HG03196 (cell line): ENCODE measurements around the gene PRM2.

Experiments used
- ATAC-seq: cut with Tn5 transposase; IDR thresholded peaks from one replicate; pipeline ENCODE4 v1.9.1; 2021; ENCODE audit not compliant: unreplicated experiment

PRM2 gene

DNA sequence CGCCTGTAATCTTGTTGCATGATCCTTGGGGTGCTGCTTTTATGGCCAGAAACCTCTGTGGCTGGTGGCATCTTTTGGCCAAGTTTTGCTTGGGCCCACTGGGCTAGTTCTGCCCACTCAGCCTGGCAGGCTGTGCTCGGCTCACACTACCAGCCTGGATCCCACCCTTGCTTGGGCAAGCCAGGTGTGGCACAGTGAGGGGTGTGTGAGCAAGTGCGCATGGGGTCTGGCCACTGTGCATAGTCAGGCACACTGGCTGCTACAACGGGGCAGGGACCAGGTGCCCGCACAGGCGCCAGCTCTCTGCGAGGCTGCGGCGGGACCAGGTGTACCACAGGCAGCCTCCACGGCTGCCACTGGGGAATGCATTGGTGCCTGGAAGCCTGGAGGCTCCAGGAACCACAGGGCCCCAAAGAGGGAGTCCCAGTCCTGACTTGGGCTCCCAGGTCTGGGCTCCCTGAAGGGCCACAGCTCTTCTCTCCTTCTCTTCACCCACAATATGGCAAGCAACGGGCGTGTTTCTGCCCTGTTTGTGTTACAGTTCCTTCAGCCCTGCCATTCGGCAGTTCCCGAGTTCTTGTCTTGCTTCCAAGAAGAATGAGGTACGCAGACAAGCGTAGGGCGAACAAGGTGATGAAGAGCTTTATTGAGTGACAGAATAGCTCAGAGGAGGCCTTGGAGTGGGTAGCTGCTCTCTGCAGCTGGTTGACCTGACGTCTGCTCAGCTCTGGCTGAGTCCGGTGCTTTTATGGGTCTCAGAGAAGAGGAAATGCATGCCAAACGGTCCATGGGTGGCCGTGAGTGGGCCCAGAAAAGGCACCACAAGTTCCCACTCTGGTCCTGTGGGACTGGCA is 31.6 kb upstream of the PRM2 start:
- no peak for ATAC-seq

DNA sequence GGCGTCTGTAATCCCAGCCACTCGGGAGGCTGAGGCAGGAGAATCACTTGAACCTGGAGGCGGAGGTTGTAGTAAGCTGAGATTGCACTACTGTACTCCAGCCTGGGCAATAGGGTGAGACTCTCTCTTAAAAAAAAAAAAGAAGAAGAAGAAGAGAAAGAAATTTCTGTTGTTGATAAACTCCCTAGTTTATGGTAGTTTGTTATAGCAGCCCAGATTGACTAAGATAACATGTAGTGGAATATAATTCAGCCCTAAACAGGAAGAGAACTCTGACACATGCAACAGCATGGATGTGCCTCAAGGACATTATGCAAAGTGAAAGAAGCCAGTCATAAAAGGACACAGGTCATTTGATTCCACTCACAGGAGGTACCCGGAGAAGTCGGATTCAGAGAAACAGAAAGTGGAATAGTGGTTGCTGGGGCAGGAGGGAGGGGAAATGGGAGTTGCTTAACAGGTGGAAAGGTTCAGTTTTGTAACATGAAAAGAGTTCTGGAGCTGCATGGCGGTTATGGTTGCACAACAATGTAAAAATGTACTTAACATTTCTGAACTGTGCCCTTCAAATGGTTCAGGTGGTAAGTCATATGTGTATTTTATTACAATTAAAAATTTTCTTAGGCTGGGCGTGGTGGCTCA is 30.8 kb upstream of the PRM2 start:
- ATAC-seq, result no peak

DNA sequence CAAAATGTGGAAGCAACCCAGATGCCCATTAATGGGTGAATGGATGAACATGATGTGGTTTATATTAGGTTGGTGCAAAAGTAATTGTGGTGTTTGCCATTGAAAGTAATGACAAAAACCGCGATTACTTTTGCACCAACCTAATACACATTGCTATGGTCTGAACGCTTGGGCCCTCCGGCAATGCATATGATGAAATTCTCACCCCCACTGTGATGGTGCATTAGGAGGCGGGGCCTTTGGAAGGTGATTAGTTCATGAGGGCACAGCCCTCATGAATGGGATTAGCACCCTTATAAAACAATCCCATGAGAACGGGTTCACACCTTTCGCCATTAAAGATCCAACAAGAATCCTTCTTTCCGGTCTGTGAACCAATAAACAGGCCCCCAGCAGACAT is 30.1 kb upstream of the PRM2 start:
- ATAC-seq, result no peak

DNA sequence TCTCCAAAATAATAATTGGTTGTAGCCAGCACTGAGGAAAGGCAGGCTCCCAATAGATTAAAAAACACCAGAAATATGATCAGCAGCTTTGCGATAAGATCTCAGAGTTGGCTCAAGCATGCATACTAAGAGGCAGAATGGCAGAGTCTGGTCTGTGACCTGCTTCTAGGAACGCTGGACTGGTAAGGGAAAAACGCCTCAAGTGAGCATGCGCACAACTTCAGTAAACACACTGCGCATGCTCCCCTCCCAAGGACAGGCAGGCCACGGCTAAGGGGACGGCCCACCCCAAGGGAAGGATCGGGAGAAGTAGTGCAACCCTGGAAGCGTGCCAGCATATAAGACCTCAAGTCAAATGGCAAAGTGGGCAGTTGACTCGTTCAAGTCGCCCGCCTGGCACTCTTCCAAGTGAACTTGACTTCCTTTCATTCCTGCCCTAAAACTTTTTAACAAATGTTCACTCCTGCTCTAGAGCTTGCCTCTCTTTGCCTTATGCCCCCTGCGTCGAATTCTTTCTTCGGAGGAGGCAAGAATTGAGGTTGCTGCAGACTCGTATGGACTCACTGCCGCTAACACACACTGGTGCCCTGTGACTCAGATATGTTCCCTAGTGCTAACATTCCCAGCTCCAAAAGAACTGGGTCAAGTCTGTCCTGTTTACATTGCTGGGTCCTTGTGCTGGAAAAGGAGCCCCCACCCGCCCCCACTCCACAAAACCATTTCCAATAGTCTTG is 27.3 kb upstream of the PRM2 start:
- ATAC-seq, result no peak

DNA sequence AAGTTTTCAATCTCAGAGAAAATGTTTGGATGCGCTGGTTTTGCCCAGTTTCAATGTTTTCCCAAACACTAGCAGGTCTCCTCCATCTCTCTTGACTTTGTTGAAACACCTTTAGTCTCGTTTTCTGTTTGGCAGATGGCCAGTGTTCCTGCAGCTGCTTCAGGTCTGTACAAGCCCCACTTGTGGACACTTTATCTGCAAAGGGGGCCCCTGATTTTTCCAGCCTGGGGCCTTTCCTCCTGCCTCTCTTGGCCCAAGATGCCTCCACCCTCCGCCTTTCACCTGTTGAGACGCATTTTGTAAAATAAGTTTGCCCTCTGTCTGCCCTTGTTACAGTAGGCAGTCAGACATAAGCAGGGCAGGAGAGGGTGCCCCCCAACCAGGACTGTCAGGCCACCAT is 26.7 kb upstream of the PRM2 start:
- ATAC-seq, result no peak

DNA sequence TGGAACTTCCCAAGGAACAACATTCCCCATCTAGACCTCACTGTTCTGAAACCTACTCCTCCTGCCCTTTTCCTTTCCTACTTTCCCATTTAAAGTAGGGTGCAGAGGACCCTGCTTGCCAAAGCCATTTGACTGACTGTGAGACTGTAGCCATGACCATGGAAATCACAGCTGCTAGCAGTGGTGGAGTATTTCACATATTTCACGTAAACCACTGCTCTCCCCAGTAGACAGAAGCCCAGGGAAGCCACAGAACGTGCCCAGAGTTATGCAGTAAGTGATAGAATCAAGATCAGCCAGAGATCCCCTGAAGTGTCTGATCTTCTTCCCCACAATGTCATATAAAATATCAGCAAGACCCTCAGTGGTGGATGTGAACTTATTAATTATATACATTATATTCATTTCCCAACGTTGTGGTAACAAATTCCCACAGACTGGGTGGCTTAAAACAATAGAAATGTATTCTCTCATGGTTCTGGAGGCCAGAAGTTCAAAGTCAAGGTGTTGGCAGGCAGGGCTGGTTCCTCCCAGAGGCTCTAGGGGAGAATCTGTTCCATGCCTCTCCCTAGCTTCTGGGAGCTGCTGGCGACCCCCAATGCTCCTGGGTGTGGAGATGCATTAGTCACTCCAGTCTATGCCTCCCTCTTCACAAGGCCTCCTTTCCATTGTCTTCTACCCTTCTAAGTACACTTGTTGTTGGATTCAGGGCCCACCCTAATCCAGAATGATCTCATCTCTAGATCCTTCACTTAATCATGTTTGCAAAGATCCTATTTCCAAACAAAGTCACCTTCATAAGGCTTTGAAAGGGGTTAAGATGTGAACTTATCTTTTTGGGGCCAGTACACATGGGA is 25.6 kb upstream of the PRM2 start:
- no peak for ATAC-seq

DNA sequence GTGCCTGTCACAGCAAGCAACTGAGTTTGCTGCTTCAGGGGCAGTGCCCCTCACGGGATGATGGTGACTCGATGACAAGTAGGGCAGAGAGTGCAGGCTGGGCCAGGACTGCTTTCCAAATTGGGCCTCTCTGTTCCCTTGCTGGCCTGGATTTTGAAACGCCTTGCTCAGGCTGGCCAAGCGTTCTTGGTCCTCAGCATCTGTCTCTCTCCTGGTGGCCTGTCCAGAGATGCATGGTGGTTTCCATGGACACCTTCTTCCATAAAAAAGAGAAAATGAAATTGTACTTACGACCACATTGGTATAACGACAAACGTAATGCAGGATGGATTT is 24.2 kb upstream of the PRM2 start:
- ATAC-seq, result no peak

DNA sequence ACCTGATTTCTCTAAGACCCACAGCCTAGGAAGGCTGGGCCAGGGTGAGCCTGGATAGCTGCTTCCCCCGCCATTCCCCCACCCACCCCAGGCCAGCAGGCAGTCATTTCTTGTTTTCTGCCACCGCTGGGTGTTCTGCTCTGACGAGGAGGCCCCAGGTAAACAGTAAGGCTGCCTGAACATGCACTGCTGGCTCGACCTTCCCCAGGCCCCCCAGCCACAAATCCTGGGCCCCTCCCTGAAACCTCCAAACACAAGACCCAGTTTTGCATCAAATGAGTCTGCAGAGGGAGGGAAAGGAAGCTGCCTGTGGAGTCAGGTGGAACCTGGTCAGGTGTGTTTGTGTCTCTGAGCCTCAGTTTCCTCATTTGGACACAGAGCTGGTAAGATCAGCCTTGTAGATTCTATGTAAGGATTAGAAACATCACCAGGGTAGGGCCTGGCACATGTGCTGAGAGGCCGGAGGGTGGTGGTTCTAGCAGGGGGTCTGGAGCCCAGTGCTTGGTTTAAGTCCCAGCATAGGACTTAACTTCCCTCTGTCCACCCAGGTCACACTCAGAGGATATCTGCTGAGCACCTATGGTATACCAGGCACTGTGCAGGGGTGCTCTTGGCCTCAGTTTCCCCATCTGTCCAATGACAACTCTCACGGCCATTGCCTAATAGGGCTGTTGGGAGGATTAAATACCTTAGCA is 23.7 kb upstream of the PRM2 start:
- no peak for ATAC-seq

DNA sequence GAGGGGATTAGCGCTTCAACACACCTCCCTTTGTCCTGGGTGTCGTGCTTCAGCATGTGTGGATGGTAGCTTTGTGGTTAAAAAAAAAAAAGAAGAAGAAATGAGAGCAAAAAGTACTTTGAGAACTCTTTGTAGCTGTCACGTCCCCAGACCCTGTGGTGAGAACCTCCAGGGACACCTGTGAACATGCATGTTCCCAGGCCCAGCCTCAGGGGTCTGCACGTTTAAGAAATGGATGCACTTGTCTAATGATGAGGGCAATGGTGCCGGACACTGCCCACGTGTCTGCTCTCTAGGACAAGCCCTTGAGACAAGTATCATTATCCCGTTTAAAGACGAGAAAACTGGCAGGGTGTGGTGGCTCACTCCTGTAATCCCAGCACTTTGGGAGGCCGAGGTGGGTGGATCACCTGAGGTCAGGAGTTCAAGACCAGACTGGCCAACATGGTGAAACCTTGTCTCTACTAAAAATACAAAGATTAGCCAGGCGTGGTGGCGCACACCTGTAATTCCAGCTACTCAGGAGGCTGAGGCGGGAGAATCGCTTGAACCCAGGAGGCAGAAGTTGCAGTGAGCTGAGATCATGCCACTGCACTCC is 22.8 kb upstream of the PRM2 start:
- peak; percentile 32 for ATAC-seq

DNA sequence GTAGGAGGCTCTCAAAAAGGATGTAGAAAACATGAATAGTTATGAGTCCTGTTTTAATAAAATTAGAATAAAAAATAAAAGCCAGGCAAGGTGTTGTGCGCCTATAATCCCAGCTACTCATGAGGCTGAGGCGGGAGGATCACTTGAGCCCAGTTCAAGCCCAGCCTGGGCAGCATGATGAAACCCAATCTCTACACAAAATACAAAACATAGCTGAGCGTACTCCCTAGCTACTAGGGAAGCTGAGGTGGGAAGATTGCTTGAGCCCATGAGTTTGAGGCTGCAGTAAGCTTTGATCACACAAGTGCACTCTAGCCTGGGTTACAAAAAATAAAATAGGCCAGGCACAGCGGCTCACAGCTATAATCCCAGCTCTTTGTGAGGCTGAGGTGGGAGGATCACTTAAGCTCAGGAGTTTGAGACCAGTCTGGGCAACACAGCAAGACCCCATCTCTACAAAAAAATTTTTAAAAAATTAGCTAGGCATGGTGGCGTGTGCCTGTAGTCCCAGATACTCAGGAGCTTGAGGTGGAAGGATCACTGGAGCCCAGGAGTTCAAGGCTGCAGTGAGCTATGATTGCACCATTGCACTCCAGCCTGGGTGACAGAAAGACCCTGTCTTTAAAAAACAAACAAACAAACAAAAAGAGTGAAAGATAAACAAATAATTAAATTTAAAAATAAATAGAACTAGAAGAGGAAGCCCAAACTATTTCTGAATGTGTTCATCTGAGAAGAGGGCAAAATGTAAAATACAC is 22.0 kb upstream of the PRM2 start:
- peak; percentile 7 for ATAC-seq

DNA sequence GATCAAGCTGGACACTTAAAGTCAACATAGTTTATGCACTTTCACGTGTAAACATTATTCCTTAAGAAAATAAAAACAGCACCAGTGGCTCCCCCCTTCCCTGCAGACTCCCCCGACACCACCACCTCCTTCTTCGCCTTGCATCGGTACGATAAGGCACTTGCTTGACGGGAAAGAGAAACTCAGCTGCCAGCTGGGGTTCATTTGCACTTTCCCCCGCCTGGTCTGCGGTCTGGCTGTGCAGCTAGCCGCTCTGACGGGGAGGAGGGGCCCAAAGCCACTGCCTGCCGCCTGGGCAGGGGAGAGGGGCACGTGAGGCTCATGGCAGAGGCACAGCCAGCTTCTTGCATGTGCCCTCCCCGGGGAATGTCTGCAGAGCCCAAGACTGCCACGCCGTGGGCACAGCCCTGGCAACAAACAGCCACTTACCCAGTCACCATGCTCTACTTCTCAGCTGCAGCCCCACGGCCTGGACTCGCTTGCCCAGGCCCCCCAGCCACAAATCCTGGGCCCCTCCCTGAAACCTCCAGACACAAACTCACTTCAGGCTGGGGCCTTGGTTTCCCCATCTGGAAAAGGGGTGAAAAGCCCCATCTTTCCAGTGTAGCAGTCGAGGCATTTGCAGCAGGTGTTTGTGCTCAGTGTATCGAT is 21.3 kb upstream of the PRM2 start:
- peak; percentile 81 for ATAC-seq

DNA sequence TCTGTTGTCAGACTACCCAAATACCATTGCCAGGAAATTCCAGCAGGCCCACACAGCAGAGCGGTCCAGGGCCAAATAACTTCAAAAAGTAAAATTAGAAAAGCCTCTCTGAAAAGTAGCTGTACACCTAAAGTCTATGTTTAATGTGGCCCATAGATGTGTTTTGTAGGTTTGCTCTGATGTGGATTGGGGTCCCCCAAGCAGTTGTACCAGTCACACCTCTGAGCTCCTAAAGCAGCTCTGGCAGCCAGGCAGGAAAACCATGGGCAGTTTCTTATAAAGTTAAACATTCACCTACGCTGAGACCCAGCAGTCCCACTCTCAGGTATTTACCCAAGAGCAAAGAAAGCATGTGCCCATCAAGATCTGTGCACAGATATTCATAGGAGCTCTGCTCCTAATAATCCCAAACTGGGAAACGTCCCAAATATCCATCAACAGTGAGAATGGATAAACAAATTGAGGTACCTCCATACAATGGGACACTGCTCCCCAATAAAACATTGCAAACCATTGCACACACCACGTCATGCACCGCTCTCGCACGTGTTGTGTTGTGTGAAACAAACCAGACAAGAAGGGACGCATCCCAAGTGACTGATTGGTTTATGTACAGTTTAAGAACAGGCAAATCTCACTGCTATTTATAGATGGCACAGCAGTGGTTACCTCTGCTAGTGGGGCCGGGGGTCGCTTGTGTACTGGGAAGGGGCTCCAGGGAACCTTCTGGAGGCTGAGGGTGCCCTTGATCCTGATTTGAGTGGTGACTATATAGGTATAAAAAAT is 20.6 kb upstream of the PRM2 start:
- peak; percentile 16 for ATAC-seq

DNA sequence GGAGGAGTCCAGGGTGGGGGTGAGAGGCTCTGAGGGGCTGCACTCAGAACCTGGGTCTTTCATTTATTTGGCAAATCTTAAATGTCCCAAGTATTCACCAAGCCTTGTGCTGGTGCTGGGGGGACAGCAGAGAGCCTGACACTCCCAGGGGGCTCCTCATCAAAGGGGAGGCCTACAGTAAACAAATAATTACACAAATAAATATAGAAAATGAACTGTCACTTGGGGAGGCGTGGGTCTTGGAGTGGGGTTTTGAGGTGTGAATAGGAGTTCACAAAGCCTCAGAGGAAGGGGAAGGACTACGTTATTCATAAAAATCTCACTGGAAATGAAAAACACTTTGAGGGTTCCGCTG is 20.0 kb upstream of the PRM2 start:
- ATAC-seq, result no peak

DNA sequence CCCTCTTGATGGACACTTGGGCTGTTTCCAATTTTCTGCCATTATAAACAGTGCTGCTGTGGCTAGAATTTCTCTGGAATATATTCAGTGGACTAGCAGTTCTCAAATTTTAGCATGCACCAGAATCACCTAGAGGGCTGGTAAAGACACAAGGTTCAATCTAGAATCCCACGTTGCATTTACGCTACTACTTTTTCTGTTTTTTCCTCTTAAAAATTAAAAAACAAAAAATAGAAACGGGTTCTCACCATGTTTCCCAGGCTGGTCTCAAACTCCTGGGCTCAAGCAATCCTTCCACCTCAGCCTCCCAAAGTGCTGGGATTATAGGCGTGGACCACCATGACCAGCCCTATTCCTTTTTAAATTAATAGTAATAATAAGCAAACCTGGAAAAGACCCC is 19.4 kb upstream of the PRM2 start:
- ATAC-seq, result no peak

DNA sequence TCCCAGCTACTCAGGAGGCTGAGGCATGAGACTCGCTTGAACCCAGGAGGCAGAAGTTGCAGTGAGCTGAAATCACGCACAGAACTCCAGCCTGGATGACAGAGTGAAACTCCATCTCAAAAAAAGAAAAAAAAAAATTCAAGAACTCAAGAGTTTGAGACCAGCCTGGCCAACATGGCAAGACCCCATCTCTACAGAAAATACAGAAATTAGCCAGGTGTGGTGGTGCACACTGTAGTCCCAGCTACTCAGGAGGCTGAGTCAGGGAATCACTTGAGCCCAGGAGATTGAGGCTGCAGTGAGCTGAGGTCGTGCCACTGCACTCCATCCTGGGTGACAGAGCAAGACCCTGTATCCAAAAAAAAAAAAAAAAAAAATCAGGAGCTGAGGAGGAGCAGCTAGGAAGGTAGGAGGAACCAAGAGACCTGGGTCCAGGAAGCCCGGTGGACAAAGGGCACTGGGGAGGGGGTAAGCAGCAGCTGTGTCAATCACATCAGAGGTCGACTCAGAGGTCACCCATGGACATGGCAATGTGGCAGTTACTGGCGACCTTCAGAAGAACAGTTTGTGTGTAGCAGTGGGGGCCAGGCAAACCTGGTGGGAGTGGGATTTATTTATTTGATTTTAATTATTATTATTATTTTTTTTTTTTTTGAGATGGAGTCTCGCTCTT is 15.9 kb upstream of the PRM2 start:
- ATAC-seq, result no peak

DNA sequence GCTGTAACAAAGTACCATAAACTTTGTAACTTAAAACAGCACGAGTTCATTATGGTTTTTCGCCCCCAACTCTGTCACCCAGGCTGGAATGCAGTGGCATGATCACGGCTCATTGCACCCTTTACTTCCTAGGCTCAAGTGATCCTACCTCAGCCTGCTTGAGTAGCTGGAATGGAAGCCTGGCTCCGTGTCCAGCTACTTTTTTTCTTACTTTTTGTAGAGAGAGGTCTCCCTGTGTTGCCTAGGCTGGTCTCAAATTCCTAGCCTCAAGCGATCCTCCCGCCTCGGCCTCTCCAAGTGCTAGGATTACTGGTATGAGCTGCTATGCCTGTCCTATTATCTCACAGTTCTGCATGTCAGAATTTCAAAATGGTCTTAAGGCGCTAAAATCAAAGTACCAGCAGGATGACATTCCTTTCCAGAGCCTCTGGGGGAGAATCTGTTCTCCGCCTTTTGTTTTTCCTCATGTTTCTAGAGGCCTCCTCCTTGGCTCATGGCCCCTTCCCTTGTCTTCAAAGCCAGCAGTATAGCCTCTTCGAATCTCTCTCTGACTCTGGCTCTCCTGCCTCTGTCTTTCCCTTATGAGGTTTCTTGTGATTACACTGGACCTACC is 14.9 kb upstream of the PRM2 start:
- no peak for ATAC-seq
